Sigmoid colon (tissue), 7 donors: ENCODE data around the gene TEX38. TPM values are rescaled to one million over a fixed set of nuclear protein-coding genes. Genes with fewer than 3 reads are reported as not detected.
"Not testable (repeated sequence)": the region's sequence is repeated elsewhere in the genome, so short reads cannot be mapped to it uniquely, and the experiment has no call there.

ENCODE experiments used
- DNase-seq: peaks from one replicate; pipeline ENCODE4 v3.0.0-alpha.2; 2019
- H3K27ac ChIP-seq, 4 donors: fragments of 200-600 bp; sonication (generic); one replicate each; pipeline ENCODE4 v1.5.1; 2016 to 2019; ENCODE audit warnings: mild to moderate bottlenecking in 1 of 4
- H3K27me3 ChIP-seq, 3 donors: fragments of 200-600 bp; sonication (generic); one replicate each; pipeline ENCODE4 v1.5.1; 2019; ENCODE audit warnings: mild to moderate bottlenecking in 1 of 3
- H3K36me3 ChIP-seq, 4 donors: fragments of 200-600 bp; sonication (generic); one replicate each; pipeline ENCODE4 v1.5.1; 2016 to 2019
- H3K4me1 ChIP-seq, 4 donors: fragments of 200-600 bp; sonication (generic); one replicate each; pipeline ENCODE4 v1.5.1; 2017 to 2019
- H3K4me3 ChIP-seq, 4 donors: fragments of 200-600 bp; sonication (generic); one replicate each; pipeline ENCODE4 v1.5.1; 2017 to 2019; ENCODE audit warnings: mild to moderate bottlenecking in 2 of 4, moderate library complexity in 1 of 4
- H3K9me3 ChIP-seq, 4 donors: fragments of 200-600 bp in 3 of 4; sonication (generic) in 3 of 4; one replicate each; pipeline versions ENCODE4 v1.5.1 to v1.6.1; 2013 to 2019
- CTCF ChIP-seq, 4 experiments: fragments of 450-650 bp in 3 of 4; fragments of 200-600 bp in 1 of 4; IDR thresholded peaks; one replicate each; pipeline ENCODE4 v1.5.1; 2016 to 2019; ENCODE audit warnings: antibody characterized with exemption in 4 of 4, mild to moderate bottlenecking in 3 of 4, moderate library complexity in 2 of 4
- EP300 ChIP-seq, 4 donors: sonication (generic); formaldehyde crosslinking; IDR thresholded peaks; one replicate each; pipeline ENCODE4 v1.6.1; 2017; ENCODE audit warnings: antibody characterized with exemption in 4 of 4
- POLR2A ChIP-seq, 2 donors: fragments of 450-650 bp; IDR thresholded peaks; one replicate each; pipeline ENCODE4 v1.6.1; 2016; ENCODE audit warnings: antibody characterized with exemption in 2 of 2, mild to moderate bottlenecking in 2 of 2, moderate library complexity in 2 of 2
- POLR2AphosphoS5 ChIP-seq, 4 donors: sonication (generic); formaldehyde crosslinking; IDR thresholded peaks; one replicate each; pipeline ENCODE4 v1.6.1; 2017; ENCODE audit warnings: antibody characterized with exemption in 4 of 4
- WGBS, 2 donors: extraction: QIAGEN DNeasy Blood & Tissue Kit; methylation state at CpG; one replicate each; pipeline ENCODE4 v1.1.7; 2013; 5-methylcytosine and 5-hydroxymethylcytosine counted together
- intact Hi-C: fragments of 100-400 bp; cut with DNase I; formaldehyde crosslinking; loops from one replicate; pipeline ENCODE4 v1.15.1; 2023
- polyA plus RNA-seq, 3 donors: library from polyadenylated mRNA; stranded (reverse); fragments of 200-250 nt; gene quantifications; one replicate each; pipeline ENCODE4 v1.2.3, GENCODE V29; 2013
- total RNA-seq, 4 donors: library from RNA; depleted of rRNA; stranded (reverse); fragments of >200 nt; gene quantifications; one replicate each; pipeline ENCODE4 v1.1.0, GENCODE V29; 2016
- donor health status: healthy with polysubstance abuse.
- donor health status: Bipolar disorder and iron deficiency.
- donor health status: healthy.

The TEX38 gene
- total and polyA plus RNA-seq, 7 donors: 0.16 TPM; not detected in 6

- no peaks in the 10 kb centered on the region for H3K9me3 ChIP-seq
- intact Hi-C loops: no loop called here
- 89 to 96% methylated on average over 2 of the region's 2 CpGs for WGBS, 2 donors
- H3K27ac ChIP-seq: peak overlapping the region in 2 of 4 donors; percentile 21 to 24
- H3K27me3 ChIP-seq: no peaks in the 10 kb centered on the region
- H3K4me1 ChIP-seq: peaks cover 0 to 33% (median 9%) of the 10 kb centered on the region in 4 donors
- no peak for TF ChIP-seq EP300 (IDR thresholded peaks at IDR 0.05)
- TF ChIP-seq POLR2A (IDR thresholded peaks at IDR 0.05): no peak
- no peak for TF ChIP-seq CTCF (IDR thresholded peaks at IDR 0.05)
- TF ChIP-seq POLR2AphosphoS5 (IDR thresholded peaks at IDR 0.05): no peak
- no peak overlapping the region for H3K4me3 ChIP-seq
- no peak for DNase-seq
- peaks cover 0 to 52% (median 16%) of the 10 kb centered on the region in 4 donors for H3K36me3 ChIP-seq
Observed at GRCh38 chr1:46656643-46657042, 15.0 kb upstream of the TEX38 start.

DNA sequence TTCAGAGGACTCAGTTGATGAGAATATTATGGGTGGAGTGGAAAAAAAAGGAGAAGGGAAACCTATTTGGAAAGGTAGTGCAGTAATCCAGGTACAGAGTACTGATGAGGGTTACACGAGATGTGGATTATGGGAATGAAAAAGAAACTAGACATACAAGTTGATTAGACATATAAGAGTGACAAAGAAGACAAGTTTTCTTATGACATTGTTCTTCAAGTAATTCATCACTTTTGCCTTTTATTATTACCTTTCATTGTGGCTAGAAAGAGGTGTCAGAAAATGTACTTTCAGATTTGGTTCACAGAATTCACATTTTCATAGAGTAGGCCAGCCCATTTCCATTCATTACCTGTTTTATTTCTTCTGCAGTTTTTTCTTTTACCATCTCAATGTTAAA, 13.9 kb upstream of the TEX38 start:
- H3K9me3 ChIP-seq: no peaks in the 10 kb centered on the region
- whole genome bisulfite sequencing, 2 donors: 65 to 85% methylated on average over 1 of the region's 1 CpG
- intact Hi-C loops: no loop called here
- DNase-seq: no peak
- H3K4me3 ChIP-seq: no peak overlapping the region
- peaks cover 0 to 29% (median 9%) of the 10 kb centered on the region in 4 donors for H3K4me1 ChIP-seq
- TF ChIP-seq POLR2A (IDR thresholded peaks at IDR 0.05) (no peak), EP300 (IDR thresholded peaks at IDR 0.05) (no peak), POLR2AphosphoS5 (IDR thresholded peaks at IDR 0.05) (no peak), CTCF (IDR thresholded peaks at IDR 0.05) (no peak)
- no peak overlapping the region for H3K27ac ChIP-seq
- H3K36me3 ChIP-seq: peaks cover 0 to 51% (median 16%) of the 10 kb centered on the region in 4 donors
- no peaks in the 10 kb centered on the region for H3K27me3 ChIP-seq

DNA sequence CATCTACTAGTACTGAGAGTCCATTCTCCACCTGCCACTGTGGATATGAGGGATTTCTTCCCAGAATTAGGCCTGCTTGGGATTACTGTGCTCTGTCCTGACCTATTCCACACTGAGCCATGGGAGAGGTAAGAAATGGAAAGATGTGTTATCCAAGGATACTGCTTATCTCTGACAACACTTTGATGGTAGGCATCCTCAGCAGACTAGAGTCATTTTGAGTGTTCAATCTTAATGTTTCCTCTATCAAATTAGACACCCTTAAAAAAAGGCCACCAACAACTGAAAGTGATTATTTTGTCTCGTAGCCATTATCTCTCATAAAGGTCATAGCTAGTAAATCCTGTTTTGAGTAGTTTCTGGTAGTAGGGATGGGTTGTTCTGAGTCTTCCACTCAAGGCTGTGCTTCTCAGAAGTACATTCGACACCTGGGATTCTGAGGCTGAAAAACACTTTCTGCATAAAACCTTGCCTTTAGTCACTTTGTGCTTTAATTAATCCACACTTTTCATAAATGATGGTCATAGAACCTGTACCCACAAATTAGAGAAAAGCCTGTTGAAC, 12.3 kb upstream of the TEX38 start:
- peaks cover 0 to 17% (median 2%) of the 10 kb centered on the region in 4 donors for H3K4me1 ChIP-seq
- H3K4me3 ChIP-seq: no peak overlapping the region
- 86 to 88% methylated on average over 2 of the region's 2 CpGs for WGBS, 2 donors
- peaks cover 0 to 61% (median 22%) of the 10 kb centered on the region in 4 donors for H3K36me3 ChIP-seq
- no peak overlapping the region for H3K27ac ChIP-seq
- H3K9me3 ChIP-seq: no peaks in the 10 kb centered on the region
- H3K27me3 ChIP-seq: no peaks in the 10 kb centered on the region
- no peak for DNase-seq
- TF ChIP-seq CTCF (IDR thresholded peaks at IDR 0.05) (no peak), POLR2AphosphoS5 (IDR thresholded peaks at IDR 0.05) (no peak), EP300 (IDR thresholded peaks at IDR 0.05) (no peak), POLR2A (IDR thresholded peaks at IDR 0.05) (no peak)
- intact Hi-C loops: no loop called here

GRCh38 chr1:46660116-46660515, 11.5 kb upstream of the TEX38 start:
- H3K27me3 ChIP-seq, intact Hi-C loops, H3K4me3 ChIP-seq, H3K27ac ChIP-seq, H3K9me3 ChIP-seq, DNase-seq: not testable (repeated sequence)
- H3K4me1 ChIP-seq: peaks cover 0 to 17% (median 2%) of the 10 kb centered on the region in 4 donors
- peaks cover 0 to 63% (median 24%) of the 10 kb centered on the region in 4 donors for H3K36me3 ChIP-seq
- 88 to 90% methylated on average over 5 of the region's 5 CpGs for WGBS, 2 donors

DNA sequence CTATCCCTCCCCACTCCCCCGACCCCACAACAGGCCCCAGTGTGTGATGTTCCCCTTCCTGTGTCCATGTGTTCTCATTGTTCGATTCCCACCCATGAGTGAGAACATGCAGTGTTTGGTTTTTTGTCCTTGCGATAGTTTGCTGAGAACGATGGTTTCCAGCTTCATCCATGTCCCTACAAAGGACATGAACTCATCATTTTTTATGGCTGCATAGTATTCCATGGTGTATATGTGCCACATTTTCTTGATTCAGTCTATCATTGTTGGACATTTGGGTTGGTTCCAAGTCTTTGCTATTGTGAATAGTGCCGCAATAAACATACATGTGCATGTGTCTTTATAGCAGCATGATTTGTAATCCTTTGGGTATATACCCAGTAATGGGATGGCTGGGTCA, 8.7 kb upstream of the TEX38 start:
- WGBS, 2 donors: 95 to 99% methylated on average over 5 of the region's 5 CpGs
- DNase-seq, H3K27ac ChIP-seq, H3K4me3 ChIP-seq, H3K27me3 ChIP-seq, H3K9me3 ChIP-seq, intact Hi-C loops: not testable (repeated sequence)
- peaks cover 0 to 53% (median 21%) of the 10 kb centered on the region in 4 donors for H3K36me3 ChIP-seq
- peaks cover 0 to 22% (median 21%) of the 10 kb centered on the region in 4 donors for H3K4me1 ChIP-seq

DNA sequence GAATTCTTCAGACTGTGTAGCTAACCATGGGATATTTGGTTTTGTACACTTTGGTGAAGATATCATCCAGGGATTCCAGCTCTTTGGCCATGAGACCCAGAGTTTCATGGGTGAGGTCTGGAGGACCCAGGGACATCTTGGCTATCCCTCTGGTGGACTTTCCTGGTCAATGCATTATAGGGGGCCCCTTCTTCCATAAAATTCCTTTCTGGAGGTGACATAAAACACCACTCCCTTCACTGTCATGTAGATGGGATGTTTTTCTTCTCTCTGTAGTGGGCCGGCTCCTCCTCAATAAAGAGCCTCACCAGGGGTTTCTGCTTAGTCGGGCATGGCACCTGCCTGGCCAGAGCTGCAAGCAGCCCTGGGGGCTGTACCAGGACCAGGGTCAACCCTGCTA, 5.7 kb upstream of the TEX38 start:
- intact Hi-C loops: no loop called here
- Histone ChIP-seq H3K4me3 (no peak overlapping the region), H3K4me1 (peaks cover 0 to 27% (median 22%) of the 10 kb centered on the region in 4 donors), H3K27me3 (no peaks in the 10 kb centered on the region), H3K27ac (no peak overlapping the region), H3K36me3 (peaks cover 0 to 35% (median 15%) of the 10 kb centered on the region in 4 donors), H3K9me3 (no peaks in the 10 kb centered on the region)
- 70 to 88% methylated on average over 2 of the region's 2 CpGs for WGBS, 2 donors
- no peak for DNase-seq
- TF ChIP-seq POLR2A (IDR thresholded peaks at IDR 0.05) (no peak), EP300 (IDR thresholded peaks at IDR 0.05) (no peak), CTCF (IDR thresholded peaks at IDR 0.05) (no peak), POLR2AphosphoS5 (IDR thresholded peaks at IDR 0.05) (no peak)
